HFF-Myc (cell line): ENCODE measurements around the gene WDHD1.
"Not testable (repeated sequence)": the region's sequence is repeated elsewhere in the genome, so short reads cannot be mapped to it uniquely, and the experiment has no call there.

ENCODE experiments used
- DNase-seq: peaks from one replicate; pipeline ENCODE4 v3.0.0-alpha.2; 2011; ENCODE audit warnings: low read depth; ENCODE audit errors: extremely low read depth
- H3K4me3 ChIP-seq: replicated peaks from 2 replicates; pipeline ENCODE4 v1.5.1; 2011; ENCODE audit warnings: low read depth, mild to moderate bottlenecking, control low read depth, low read length
- TF ChIP-seq, protein P1 (sequence below): IDR thresholded peaks from 2 replicates; pipeline ENCODE4 v1.5.1; 2012; ENCODE audit warnings: mild to moderate bottlenecking, low read depth, low read length, control low read depth; ENCODE audit errors: missing control alignments

Gene WDHD1

DNA sequence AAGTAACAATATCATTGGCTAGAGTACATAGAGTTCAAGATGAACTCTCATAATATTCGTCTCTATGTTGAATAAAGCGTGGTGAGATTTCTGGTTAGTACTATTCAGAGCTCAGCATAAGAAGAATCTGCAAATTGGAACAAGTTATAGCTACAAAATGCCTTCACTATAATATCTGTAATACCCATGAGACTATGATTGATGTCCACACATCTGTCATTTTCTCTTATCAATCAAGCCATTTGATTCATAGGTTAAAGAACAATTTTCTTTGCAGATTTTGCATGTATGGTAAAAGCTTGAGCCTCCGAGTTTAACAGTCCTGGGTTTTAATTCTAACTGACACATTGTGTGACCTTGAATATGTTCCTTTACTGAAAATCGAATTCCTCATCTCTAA lies 1.6 kb upstream of the WDHD1 start:
- no peak for DNase-seq
- H3K4me3 ChIP-seq = peak overlapping the region; percentile 73

DNA sequence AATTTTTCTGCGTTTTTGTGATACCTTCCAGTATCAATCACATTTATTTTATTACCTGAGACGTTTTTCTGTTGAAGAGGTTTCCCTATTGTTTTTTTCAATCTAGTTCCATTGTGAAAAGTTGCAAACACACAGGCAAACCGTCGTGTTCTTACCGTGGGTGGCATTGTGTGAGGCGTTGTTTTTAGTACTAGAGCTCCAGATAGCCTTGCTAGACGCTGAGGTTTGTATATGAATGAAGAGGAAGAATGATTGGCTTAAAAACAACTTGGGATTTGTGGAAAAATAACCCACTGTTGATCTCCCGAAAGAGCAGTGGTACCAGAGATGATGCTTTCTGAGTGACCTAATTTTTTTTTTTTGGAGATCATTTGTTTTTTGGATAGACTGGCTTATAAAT lies 1.2 kb upstream of the WDHD1 start:
- TF ChIP-seq, protein P1, sequence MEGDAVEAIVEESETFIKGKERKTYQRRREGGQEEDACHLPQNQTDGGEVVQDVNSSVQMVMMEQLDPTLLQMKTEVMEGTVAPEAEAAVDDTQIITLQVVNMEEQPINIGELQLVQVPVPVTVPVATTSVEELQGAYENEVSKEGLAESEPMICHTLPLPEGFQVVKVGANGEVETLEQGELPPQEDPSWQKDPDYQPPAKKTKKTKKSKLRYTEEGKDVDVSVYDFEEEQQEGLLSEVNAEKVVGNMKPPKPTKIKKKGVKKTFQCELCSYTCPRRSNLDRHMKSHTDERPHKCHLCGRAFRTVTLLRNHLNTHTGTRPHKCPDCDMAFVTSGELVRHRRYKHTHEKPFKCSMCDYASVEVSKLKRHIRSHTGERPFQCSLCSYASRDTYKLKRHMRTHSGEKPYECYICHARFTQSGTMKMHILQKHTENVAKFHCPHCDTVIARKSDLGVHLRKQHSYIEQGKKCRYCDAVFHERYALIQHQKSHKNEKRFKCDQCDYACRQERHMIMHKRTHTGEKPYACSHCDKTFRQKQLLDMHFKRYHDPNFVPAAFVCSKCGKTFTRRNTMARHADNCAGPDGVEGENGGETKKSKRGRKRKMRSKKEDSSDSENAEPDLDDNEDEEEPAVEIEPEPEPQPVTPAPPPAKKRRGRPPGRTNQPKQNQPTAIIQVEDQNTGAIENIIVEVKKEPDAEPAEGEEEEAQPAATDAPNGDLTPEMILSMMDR = no peak
- DNase-seq = no peak
- H3K4me3 ChIP-seq = peak overlapping the region; percentile 73

More for the DNA sequence above, 1.6 kb upstream of the WDHD1 start:
- TF ChIP-seq, protein P1 = no peak

DNA sequence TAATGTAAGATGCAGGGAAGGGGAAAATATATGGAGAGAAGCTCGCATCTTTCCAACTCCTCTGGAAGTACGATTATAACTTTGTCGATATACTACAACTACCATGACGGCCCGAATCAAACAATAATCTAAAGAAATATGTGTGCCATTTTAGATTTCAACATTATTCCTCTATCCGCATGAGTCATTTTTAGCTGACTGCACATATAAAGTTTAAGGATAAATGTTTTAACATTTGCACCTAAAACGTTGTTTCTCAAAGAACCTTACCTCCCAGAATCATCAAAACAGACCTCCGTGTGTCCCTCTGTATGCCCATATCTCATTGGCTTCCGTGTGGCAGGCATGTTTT lies 482 bp downstream of the WDHD1 start:
- no peak for DNase-seq
- TF ChIP-seq, protein P1 = no peak
- H3K4me3 ChIP-seq = peak overlapping the region; percentile 73

DNA sequence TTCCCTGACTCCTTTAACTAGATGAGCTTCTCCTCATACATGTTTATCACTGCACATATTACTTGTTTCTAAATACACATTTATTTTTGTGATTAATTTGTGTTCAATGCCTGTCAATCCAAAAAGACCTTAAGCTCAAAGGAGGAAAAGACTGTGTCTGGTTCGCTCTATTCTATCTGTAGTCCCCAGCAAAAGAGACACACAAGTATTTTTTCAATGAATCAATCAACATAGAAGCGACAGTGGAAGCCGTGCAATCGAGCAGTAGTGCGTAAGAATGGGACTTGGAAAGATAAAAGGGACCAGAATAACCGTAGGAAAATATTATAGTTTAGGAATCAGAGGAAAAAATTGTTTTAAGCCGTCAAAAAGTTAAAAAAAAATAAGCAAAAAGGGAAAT lies 951 bp downstream of the WDHD1 start:
- TF ChIP-seq, protein P1 = no peak
- no peak for DNase-seq
- peak overlapping the region; percentile 73 for H3K4me3 ChIP-seq

DNA sequence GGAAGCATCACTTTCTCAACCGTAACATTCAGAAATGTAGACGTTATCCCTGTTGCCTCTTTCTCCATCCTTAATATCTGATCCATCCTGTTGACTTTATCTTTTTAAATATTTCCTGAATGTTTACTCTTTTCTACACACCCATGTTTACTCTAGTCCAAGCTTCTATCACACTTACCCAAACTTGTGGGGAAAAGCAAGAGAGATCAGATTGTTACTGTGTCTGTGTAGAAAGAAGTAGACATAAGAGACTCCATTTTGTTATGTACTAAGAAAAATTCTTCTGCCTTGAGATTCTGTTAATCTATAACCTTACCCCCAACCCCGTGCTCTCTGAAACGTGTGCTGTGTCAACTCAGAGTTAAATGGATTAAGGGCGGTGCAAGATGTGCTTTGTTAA lies 2.5 kb downstream of the WDHD1 start:
- H3K4me3 ChIP-seq, DNase-seq: not testable (repeated sequence)

DNA sequence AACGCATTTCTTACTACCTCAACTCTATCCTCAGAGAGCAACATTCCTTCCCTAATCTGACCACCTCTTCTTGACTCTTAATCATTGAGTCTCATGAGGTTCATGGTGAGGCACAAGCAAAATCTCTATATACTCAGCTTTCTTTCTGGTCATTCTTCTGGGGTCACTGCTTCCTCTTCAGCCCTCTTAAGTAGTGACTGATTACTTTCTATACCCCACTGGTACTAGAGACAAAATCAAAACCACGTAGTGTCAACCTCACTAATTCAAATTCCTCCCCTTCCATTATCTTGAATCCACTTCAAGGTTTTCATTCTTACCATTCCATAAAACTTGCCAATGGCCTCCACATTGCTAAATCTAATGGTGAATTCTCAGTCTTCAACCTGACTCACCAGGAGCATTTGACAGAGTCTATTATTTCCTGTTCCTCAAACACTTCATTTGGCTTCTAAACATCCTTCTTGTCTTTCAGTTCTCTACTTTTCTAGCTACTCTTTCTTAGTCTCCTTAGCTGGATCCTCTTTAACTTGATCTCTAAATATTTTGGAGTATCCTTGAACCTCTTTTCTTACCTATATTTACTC lies 6.8 kb downstream of the WDHD1 start:
- H3K4me3 ChIP-seq = no peak overlapping the region
- TF ChIP-seq, protein P1 = no peak
- no peak for DNase-seq

DNA sequence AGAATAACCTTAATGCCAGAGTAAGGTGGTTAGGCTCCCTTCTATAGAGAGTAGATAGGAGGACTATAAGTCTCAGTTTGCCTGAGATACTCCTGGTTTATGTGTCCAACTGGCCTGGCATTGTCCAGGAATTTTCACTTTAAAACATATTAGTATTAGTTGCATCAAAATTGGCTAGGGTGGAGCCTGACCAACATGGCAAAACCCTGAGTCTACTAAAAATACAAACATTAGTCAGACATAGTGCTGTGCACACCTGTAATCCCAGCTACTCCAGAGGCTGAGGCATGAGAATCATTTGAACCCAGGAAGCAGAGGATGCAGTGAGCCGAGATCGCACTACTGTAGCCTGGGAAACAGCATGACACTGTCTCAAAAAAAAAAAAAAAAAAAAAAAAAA lies 11.9 kb downstream of the WDHD1 start:
- H3K4me3 ChIP-seq = no peak overlapping the region
- TF ChIP-seq, protein P1 = no peak
- DNase-seq = no peak
